Hindlimb muscle (tissue), 1 donor: ENCODE measurements around the gene ZNF791. TPM values are rescaled to one million over a fixed set of nuclear protein-coding genes. Genes with fewer than 3 reads are reported as not detected.
"Not testable (repeated sequence)": the region's sequence is repeated elsewhere in the genome, so short reads cannot be mapped to it uniquely, and the experiment has no call there.

Experiments used
- DNase-seq: peaks from one replicate; pipeline ENCODE4 v3.0.0-alpha.2; 2013
- polyA plus RNA-seq: library from polyadenylated mRNA; unstranded; fragments of 120-200 nt; gene quantifications from one replicate; pipeline ENCODE4 v1.2.1, GENCODE V29; 2013; ENCODE audit not compliant: insufficient read length

ZNF791 gene
- polyA plus RNA-seq: 13.3 TPM

GRCh38 chr19:12610540-12611360, at the start of gene ZNF791, which contains the start of gene ZNF490:
Gene ZNF791, plus strand, starts transcription at chr19:12610920. Its CDS starts 160 bp downstream, at chr19:12611080.
Gene ZNF490, minus strand, starts transcription at chr19:12610813. Its CDS starts 133 bp downstream, at chr19:12610680.
- peak; percentile 97 for DNase-seq

GRCh38 chr19:12564016-12564664, 46.6 kb upstream of the ZNF791 start:
- DNase-seq: peak; percentile 78

- DNase-seq: not testable (repeated sequence)
Observed at GRCh38 chr19:12566380-12566779, 44.3 kb upstream of the ZNF791 start.

GRCh38 chr19:12567951-12568350, 42.8 kb upstream of the ZNF791 start:
- DNase-seq: no peak

GRCh38 chr19:12574036-12574435, 36.7 kb upstream of the ZNF791 start:
- DNase-seq: no peak

GRCh38 chr19:12578641-12579040, 32.1 kb upstream of the ZNF791 start:
- no peak for DNase-seq

GRCh38 chr19:12580180-12580694, 30.5 kb upstream of the ZNF791 start:
- DNase-seq: no peak

- DNase-seq: no peak
Observed at GRCh38 chr19:12581100-12581499, 29.6 kb upstream of the ZNF791 start.

- no peak for DNase-seq
Observed at GRCh38 chr19:12596485-12596884, 14.2 kb upstream of the ZNF791 start.

- DNase-seq: no peak
Observed at GRCh38 chr19:12596927-12597548, 13.7 kb upstream of the ZNF791 start.

- DNase-seq: no peak
Observed at GRCh38 chr19:12597594-12597993, 13.1 kb upstream of the ZNF791 start.

- DNase-seq: no peak
Observed at GRCh38 chr19:12603714-12604113, 7.0 kb upstream of the ZNF791 start.

- no peak for DNase-seq
Observed at GRCh38 chr19:12606796-12607195, 3.9 kb upstream of the ZNF791 start.

- no peak for DNase-seq
Observed at GRCh38 chr19:12607631-12608030, 3.1 kb upstream of the ZNF791 start.

- DNase-seq: peak; percentile 84
Observed at GRCh38 chr19:12611361-12611699, 610 bp downstream of the ZNF791 start.

GRCh38 chr19:12617646-12618045, 6.9 kb downstream of the ZNF791 start:
- DNase-seq: no peak

- DNase-seq: not testable (repeated sequence)
Observed at GRCh38 chr19:12621253-12622024, 10.7 kb downstream of the ZNF791 start.

- DNase-seq: no peak
Observed at GRCh38 chr19:12623361-12624031, 12.8 kb downstream of the ZNF791 start.

- DNase-seq: no peak
Observed at GRCh38 chr19:12626958-12627357, 16.2 kb downstream of the ZNF791 start.

- no peak for DNase-seq
Observed at GRCh38 chr19:12628040-12629022, 17.6 kb downstream of the ZNF791 start.

- DNase-seq: no peak
Observed at GRCh38 chr19:12629215-12629614, 18.5 kb downstream of the ZNF791 start.
